Transverse colon (tissue), 4 donors: ENCODE measurements around the gene BIRC7. TPM values are rescaled to one million over a fixed set of nuclear protein-coding genes. Genes with fewer than 3 reads are reported as not detected.

Experiments used
- DNase-seq: peaks from one replicate; pipeline ENCODE4 v3.0.0-alpha.2; 2019
- H3K27ac ChIP-seq, 4 donors: fragments of 200-600 bp; sonication (generic); 2 replicates each; pipeline ENCODE4 v1.5.1; 2016 to 2018; ENCODE audit warnings: inconsistent platforms in 4 of 4
- H3K27me3 ChIP-seq: fragments of 200-600 bp; sonication (generic); 2 replicates; pipeline ENCODE4 v1.5.1; 2017; ENCODE audit warnings: inconsistent platforms
- H3K36me3 ChIP-seq, 4 donors: fragments of 200-600 bp; sonication (generic); 2 replicates each; pipeline ENCODE4 v1.5.1; 2017 to 2019; ENCODE audit warnings: inconsistent platforms in 4 of 4
- H3K4me1 ChIP-seq, 4 donors: fragments of 200-600 bp; sonication (generic); 2 replicates each; pipeline ENCODE4 v1.5.1; 2017 to 2020; ENCODE audit warnings: inconsistent platforms in 4 of 4
- H3K4me3 ChIP-seq, 4 donors: fragments of 200-600 bp; sonication (generic); 1 replicate in 1 of 4; 2 replicates in 3 of 4; pipeline versions ENCODE4 v1.5.1 to v1.6.1; 2017 to 2019; ENCODE audit warnings: inconsistent platforms in 4 of 4
- H3K9me3 ChIP-seq, 2 donors: fragments of 200-600 bp; sonication (generic); 2 replicates each; pipeline ENCODE4 v1.5.1; 2017 to 2019; ENCODE audit warnings: inconsistent platforms in 2 of 2
- EP300 ChIP-seq: sonication (generic); formaldehyde crosslinking; IDR thresholded peaks from one replicate; pipeline ENCODE4 v1.6.1; 2017; ENCODE audit warnings: antibody characterized with exemption, low read depth
- POLR2A ChIP-seq: fragments of 450-650 bp; IDR thresholded peaks from one replicate; pipeline ENCODE4 v1.6.1; 2016; ENCODE audit warnings: antibody characterized with exemption, mild to moderate bottlenecking, moderate library complexity
- POLR2AphosphoS5 ChIP-seq, 3 donors: sonication (generic); formaldehyde crosslinking; IDR thresholded peaks; one replicate each; pipeline ENCODE4 v1.6.1; 2016; ENCODE audit warnings: antibody characterized with exemption in 3 of 3
- WGBS, 2 donors: methylation state at CpG; one replicate each; pipeline ENCODE4 v1.1.5; 2018; ENCODE audit warnings: low coverage in 1 of 2; 5-methylcytosine and 5-hydroxymethylcytosine counted together
- in situ Hi-C, 4 donors: fragments of 200-750 bp; cut with MboI; loops; one replicate each; pipeline versions ENCODE4 v1.15.0 to v1.15.1; 2017; ENCODE audit warnings: low sequenced_read_pairs in 3 of 4, low pct_ligation_motif_present in 1 of 4, low pct_unique_long_range_greater_than_20kb in 1 of 4
- intact Hi-C: fragments of 100-400 bp; cut with DNase I; formaldehyde crosslinking; loops from one replicate; pipeline ENCODE4 v1.15.1; 2023; ENCODE audit warnings: low total_unique reads
- total RNA-seq, 4 donors: library from RNA; depleted of rRNA; stranded (reverse); fragments of >200 nt; gene quantifications; one replicate each; pipeline ENCODE4 v1.1.0, GENCODE V29; 2016
- TF ChIP-seq, protein P1 (sequence below), 5 experiments: fragments of 200-600 bp in 3 of 5; fragments of 450-650 bp in 2 of 5; sonication (generic) in 3 of 5; IDR thresholded peaks; 1 replicate in 2 of 5; 2 replicates in 3 of 5; pipeline ENCODE4 v1.5.1; 2016 to 2017; ENCODE audit warnings: antibody characterized with exemption in 5 of 5, inconsistent platforms in 3 of 5, mild to moderate bottlenecking in 2 of 5, moderate library complexity in 1 of 5

Gene BIRC7
- total RNA-seq, 4 donors from 2014 or later, result 1.6 to 12.7 TPM; not detected in 2

DNA sequence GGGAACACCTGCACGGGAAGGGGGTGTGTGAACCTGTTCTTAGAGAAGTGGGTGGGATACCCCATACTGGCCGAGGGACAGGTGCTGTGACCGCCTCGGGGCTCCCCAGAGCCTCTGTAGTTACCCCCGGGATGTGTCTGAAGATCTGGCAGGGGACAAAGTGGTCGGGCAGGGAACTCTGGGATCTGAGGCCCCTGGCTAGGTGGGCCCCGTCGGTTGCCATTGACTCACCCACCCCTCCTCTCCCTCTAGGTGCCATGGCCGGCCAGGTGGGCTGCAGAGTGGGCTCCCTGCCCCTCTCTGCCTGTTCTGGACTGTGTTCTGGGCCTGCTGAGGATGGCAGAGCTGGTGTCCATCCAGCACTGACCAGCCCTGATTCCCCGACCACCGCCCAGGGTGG lies 4.3 kb downstream of the BIRC7 start:
- Histone ChIP-seq H3K27ac (no peak overlapping the region), H3K36me3 (no peaks in the 10 kb centered on the region), H3K9me3 (no peaks in the 10 kb centered on the region), H3K4me3 (no peak overlapping the region), H3K27me3 (peaks cover 9% of the 10 kb centered on the region), H3K4me1 (no peaks in the 10 kb centered on the region)
- in situ Hi-C loops, result no loop called here
- no peak for TF ChIP-seq POLR2A
- TF ChIP-seq, protein P1, sequence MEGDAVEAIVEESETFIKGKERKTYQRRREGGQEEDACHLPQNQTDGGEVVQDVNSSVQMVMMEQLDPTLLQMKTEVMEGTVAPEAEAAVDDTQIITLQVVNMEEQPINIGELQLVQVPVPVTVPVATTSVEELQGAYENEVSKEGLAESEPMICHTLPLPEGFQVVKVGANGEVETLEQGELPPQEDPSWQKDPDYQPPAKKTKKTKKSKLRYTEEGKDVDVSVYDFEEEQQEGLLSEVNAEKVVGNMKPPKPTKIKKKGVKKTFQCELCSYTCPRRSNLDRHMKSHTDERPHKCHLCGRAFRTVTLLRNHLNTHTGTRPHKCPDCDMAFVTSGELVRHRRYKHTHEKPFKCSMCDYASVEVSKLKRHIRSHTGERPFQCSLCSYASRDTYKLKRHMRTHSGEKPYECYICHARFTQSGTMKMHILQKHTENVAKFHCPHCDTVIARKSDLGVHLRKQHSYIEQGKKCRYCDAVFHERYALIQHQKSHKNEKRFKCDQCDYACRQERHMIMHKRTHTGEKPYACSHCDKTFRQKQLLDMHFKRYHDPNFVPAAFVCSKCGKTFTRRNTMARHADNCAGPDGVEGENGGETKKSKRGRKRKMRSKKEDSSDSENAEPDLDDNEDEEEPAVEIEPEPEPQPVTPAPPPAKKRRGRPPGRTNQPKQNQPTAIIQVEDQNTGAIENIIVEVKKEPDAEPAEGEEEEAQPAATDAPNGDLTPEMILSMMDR (IDR thresholded peaks at IDR 0.05), result no peak
- TF ChIP-seq EP300, result no peak
- no peak for TF ChIP-seq POLR2AphosphoS5 (IDR thresholded peaks at IDR 0.05)
- DNase-seq, result no peak
- intact Hi-C loops, result no loop called here
- WGBS, 2 donors, result 78% methylated on average over 10 of the region's 11 CpGs; no CpG with 5 or more reads in 1 of the 2 donors

DNA sequence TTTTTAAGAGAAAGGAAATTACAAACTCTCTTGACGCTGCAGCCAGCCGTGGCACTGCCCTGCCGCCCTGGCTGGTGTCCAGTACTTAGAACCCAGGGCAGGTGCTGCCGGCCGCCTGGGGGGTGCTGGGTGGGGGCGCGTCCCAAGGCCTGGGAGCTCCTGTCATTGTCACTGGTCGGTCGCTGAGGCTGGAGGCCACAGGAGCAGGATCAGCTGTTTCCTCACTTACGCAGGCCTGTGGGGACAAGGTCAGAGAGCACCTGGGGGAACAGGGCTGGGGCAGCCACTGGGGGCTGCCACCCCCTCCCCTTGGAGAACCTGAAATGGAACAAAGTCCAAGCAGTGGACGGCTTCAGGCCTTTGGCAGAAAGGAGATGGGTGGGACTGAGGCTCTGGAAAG lies 5.6 kb downstream of the BIRC7 start:
- Histone ChIP-seq H3K27me3 (peaks cover 5% of the 10 kb centered on the region), H3K27ac (no peak overlapping the region), H3K4me1 (no peaks in the 10 kb centered on the region), H3K9me3 (no peaks in the 10 kb centered on the region), H3K4me3 (no peak overlapping the region), H3K36me3 (no peaks in the 10 kb centered on the region)
- WGBS, 2 donors, result 30% methylated on average over 11 of the region's 11 CpGs; no CpG with 5 or more reads in 1 of the 2 donors
- no peak for TF ChIP-seq POLR2AphosphoS5 (IDR thresholded peaks at IDR 0.05)
- in situ Hi-C loops (no loop called here), intact Hi-C loops (no loop called here)
- no peak for DNase-seq

DNA sequence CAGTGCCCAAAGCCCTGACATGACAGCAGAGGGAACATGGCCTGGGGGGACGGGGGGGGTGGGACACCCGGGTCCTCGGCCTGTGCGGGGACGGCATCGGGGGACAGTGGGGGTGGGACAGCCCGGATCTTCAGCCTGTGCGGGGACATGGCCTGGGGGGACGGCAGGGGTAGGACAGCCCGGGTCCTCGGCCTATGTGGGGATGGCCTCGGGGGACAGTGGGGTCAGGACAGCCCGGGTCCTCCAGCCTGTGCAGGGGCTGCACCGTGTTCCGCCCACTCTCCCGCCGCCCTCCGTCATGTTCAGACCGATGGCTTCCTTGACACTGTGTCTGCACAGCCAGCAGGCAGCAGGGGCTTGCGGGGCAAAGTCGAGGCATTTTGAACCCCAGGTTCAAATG lies 7.0 kb downstream of the BIRC7 start:
- Histone ChIP-seq H3K9me3 (no peaks in the 10 kb centered on the region), H3K36me3 (no peaks in the 10 kb centered on the region), H3K4me3 (no peak overlapping the region), H3K27ac (no peak overlapping the region), H3K27me3 (peaks cover 19% of the 10 kb centered on the region), H3K4me1 (no peaks in the 10 kb centered on the region)
- DNase-seq, result no peak
- in situ Hi-C loops (no loop called here), intact Hi-C loops (no loop called here)
- TF ChIP-seq EP300, result no peak
- TF ChIP-seq, protein P1 (IDR thresholded peaks at IDR 0.05), result no peak
- no peak for TF ChIP-seq POLR2A
- TF ChIP-seq POLR2AphosphoS5 (IDR thresholded peaks at IDR 0.05), result no peak
- 86% methylated on average over 21 of the region's 21 CpGs; no CpG with 5 or more reads in 1 of the 2 donors for WGBS, 2 donors

DNA sequence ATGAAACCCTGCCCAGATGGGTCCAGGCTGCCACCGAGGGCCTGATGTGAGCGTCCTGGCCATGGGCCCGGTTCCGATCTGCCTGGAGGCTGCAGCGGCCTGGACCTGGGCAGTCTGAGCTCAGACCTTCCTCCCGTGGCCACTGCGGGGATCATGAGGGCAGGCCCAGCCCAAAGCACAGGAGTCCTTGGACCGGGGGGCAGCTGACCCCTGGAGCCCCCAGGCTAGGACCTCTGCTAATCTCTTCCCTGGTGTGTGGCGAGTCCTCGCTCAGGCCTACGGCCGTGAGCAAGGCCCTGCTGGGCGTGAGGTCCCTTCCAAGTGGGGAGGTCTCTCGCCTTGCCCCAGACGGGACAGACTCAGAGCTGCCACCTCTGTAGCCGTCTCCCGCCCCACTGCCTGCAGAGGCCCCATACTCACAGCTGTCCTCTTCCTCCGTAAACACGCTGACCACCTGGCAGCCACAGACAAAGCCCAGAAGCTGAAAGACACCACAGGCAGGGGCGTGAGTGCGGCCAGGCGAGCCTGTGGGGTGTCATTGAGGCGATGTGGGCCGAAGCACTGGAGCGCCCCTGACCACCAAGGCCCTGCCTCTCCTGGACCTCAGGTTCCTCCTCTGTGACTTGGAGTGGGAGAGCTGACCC lies 8.0 kb downstream of the BIRC7 start:
- TF ChIP-seq POLR2AphosphoS5 (IDR thresholded peaks at IDR 0.05) (no peak), EP300 (no peak), POLR2A (no peak)
- TF ChIP-seq, protein P1 (IDR thresholded peaks at IDR 0.05), result no peak
- Histone ChIP-seq H3K27me3 (peaks cover 29% of the 10 kb centered on the region), H3K36me3 (no peaks in the 10 kb centered on the region), H3K4me1 (no peaks in the 10 kb centered on the region), H3K9me3 (no peaks in the 10 kb centered on the region), H3K4me3 (no peak overlapping the region), H3K27ac (no peak overlapping the region)
- in situ Hi-C loops (no loop called here), intact Hi-C loops (no loop called here)
- DNase-seq, result no peak
- WGBS, 2 donors, result 82% methylated on average over 23 of the region's 25 CpGs; no CpG with 5 or more reads in 1 of the 2 donors

DNA sequence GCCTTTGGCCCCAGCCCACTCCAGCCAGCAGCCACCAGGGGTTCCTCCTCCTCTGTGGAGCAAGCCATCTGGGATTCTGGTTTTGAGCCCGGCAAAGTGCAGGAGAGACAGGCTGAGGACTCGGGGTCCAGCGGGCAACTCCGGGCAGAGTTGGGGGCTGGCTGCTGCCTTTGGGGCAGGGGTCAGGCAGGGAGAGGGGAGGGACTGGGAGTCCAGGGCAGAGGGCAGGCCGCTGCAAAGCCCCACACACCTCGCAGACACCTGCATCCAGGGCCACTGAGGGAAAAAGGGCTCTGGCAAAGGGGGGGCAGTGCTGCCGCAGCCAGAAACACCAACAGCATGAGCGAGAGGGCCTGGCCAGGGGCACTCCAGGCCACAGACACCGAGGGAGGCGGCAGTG lies 8.8 kb downstream of the BIRC7 start:
- in situ Hi-C loops (no loop called here), intact Hi-C loops (no loop called here)
- WGBS, 2 donors, result 75% methylated on average over 7 of the region's 10 CpGs; no CpG with 5 or more reads in 1 of the 2 donors
- Histone ChIP-seq H3K4me3 (no peak overlapping the region), H3K9me3 (no peaks in the 10 kb centered on the region), H3K27me3 (peaks cover 37% of the 10 kb centered on the region), H3K27ac (no peak overlapping the region), H3K36me3 (no peaks in the 10 kb centered on the region), H3K4me1 (no peaks in the 10 kb centered on the region)
- DNase-seq, result no peak
- TF ChIP-seq, protein P1 (IDR thresholded peaks at IDR 0.05), result no peak
- TF ChIP-seq EP300 (no peak), POLR2AphosphoS5 (IDR thresholded peaks at IDR 0.05) (no peak), POLR2A (no peak)
